ENCODE data around the gene SRGAP2C.
"Not testable (repeated sequence)": the region's sequence is repeated elsewhere in the genome, so short reads cannot be mapped to it uniquely, and the experiment has no call there.

Gene SRGAP2C

DNA sequence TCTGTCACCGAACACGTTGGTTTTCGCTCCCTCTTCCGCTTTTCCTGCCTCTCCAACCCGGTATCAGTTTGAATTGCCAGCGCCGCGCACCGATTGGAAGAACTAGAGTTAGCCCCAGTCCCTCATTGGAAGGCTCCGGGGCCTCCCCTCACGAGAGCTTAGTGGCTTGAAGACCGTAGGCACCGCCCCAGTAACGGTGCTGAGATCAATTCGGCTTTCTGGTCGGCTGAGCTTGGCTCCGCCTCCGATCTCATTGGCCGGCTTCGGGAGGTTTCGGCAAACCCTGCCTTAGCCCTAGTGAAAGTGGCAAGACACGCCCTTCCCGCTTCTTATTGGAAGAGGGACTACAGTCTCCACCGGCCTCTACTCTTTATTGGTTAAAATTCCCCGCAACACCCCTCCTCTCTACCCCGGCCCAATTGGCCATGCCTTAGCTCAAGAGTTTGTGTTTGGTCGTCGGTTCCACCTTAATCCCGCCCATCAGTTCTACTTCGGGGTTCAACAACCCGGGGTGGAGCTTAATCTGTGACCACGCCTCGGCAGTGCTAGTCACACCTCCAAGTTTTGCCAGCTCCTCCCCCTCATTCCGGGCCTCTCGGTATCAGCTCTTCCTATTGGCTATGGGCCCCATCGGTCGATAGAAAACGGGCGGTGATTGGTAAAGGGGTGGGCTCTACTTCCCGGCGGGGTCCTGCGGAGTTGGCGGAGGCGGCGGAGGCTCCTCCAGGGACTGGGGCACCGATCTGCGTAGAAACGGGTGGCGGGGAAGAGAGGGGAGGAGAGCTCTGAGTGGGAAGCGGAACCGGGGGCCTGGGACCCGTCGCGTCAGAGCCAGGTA, at the start of gene SRGAP2C, which contains the start of gene FAM72B:
SRGAP2C (plus strand) TSS at position 686 of the 838 bp plus-strand sequence. CDS start 2,472 bp downstream, outside the sequence.
FAM72B (minus strand) TSS at position 51 of the 838 bp plus-strand sequence. CDS start 851 bp downstream, outside the sequence.
- peak; percentile 95 for DNase-seq

DNA sequence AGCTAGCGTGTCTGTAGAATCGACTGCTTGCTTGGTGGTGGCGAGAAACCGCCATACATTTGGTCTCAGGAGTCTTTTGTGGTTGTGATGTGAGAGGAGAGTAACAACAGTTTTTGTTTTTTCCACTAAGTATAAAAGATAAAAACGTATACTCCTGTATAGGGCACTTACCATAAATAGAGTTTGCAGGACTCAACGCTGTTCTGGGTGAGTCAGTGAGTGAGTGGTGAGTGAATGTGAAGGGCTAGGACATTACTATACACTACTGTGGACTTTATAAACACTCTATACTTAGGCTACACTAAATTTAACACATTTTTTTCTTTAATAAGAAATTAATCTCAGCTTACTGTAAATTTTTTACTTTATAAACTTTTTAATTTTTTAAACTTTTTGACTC, 44.4 kb upstream of the SRGAP2C start:
- not testable (repeated sequence) for DNase-seq

DNA sequence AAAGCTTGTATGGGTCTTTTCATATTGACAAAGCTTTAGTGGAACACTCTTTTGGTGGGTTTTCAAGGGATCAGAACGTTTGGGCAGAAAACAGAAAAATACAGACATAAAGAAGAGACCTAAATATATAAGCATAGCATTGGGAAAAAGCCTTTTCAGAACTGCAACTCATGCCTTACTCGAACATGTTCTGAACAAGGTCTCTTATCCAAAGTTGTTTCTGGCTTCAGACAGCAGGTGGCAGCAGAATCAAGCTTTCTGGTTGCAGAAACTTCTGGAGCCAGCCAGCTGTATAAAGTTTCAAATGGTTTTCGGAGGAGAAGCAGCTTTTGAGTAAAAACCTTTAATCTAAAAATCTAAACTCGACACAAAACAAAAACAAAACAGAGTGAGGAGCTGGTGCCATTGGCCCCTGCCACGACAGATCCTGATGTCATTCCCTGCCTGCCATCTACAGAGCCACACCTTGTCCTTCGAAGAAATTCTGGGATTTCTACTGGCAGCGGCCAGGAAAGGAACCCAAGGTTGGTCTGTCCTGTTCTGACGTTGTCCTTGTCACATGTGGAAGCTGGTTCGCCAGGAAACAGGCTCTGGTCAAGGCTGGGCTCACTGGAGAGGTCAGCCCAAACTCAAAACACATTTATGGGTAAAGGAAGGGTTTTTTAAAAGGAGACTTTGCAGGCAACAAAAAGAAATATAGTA, 36.1 kb upstream of the SRGAP2C start:
- not testable (repeated sequence) for DNase-seq

DNA sequence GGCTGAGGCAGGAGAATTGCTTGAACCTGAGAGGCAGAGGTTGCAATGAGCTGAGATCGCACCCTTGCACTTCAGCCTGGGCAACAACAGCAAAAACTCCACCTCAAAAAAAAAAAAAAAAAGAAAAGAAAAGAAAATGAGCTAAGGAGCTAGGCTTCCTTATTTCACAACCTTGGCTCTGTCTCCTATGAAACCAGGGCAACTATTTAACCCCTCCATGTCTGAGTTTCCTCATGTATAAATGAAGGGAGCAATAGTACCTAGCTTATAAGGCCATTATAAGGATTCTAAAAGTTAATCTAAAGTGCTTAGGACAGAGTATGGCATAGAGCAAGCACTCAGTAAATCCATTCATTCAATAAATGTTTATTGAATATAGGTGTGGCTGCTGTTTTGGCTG, 33.5 kb upstream of the SRGAP2C start:
- not testable (repeated sequence) for DNase-seq

DNA sequence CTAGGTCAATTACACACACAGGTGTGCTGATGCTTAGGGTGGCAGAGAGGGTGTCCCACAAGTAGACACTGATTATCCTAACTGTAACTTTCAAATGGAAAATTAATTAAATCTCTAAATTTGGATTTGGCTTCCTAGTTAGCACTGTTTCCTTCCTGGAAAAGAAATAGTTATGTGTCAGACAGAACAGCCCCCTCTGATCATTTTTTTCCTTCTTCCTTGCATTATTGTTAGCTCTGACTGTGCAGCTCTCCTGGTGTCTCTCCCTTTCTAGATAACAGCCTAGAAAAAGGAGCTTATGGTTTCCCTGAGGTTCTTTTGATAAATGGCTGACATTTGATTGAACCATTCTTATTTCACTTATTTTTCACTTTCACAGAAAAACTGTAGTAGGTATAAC, 32.0 kb upstream of the SRGAP2C start:
- not testable (repeated sequence) for DNase-seq

DNA sequence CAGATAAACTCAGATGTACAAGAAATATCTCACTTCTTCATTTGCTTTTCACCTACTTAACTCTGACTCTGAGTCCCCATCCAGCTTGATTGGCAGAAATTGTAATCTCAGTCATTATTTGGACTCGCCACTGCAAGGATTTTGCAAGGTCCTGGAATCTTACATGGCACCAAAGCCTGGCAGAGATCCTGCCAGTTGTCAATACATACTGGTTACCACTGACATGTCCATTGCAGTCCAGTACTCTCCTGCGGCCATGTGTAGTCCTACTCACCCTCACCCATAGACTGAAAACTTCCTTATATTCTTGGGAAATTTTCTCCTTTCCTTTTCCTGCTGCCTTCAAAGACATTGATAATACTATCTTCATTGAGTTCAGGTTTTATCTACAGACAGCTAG, 30.0 kb upstream of the SRGAP2C start:
- not testable (repeated sequence) for DNase-seq

DNA sequence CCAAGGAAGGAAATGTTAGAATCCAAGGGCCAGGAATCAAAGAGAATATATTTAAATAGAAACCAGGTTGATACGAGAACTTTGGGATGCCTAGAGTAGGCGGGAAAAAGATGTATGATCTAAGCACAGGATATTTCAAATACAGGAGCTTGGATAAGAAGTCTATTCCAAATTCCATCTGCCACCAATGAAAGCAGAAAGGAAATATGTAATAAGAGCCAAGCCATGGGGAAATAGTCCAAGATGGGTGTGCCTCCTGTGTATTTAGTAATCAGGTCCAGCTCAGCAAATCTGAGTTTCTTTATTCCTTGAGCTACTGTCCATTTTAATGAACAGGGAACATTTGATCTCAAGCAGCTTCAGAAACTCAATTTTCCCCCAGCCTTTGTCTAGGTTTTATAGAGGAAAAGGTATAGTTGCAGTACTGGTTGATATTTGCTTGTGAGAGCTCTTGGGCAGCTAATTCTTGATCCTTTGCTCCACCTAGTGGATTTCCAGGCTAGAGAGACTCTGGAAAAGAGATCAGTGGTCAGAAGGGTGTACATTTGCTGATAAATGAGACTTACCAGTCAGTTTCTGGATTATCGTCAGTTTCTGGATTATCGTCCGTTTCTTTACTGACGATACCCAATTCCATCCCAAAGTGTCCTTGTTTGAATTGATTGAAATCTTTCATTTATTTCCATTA, 29.0 kb upstream of the SRGAP2C start:
- DNase-seq = not testable (repeated sequence)

DNA sequence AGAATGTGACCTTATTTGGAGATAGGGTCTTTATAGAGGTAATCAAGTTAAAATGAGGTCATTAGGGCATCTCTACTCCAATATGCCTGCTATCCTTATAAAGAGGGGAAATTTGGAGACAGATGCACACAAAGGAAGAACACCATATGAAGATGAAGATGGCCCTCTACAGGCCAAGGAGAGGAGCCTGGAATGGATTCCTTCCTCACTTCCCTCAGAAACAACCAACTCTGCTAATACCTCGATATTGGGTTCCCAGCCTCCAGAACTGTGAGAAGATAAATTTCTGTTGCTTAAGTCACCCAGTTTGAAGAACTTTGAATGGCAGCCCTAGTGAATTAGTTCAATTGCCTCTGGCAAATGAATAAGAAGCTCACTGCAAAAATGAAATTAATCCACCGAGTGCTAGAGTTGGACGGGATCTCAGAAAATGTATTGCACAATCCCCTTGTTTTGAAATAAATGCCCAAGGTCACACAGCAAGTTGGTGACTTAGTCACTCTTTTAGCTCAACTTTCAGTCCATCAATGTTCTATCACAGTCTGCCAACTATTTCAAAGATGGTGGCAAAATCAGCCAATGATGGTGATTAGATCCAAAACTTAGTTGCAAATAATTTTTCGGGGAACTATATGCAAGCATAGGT, 27.7 kb upstream of the SRGAP2C start:
- DNase-seq = not testable (repeated sequence)

DNA sequence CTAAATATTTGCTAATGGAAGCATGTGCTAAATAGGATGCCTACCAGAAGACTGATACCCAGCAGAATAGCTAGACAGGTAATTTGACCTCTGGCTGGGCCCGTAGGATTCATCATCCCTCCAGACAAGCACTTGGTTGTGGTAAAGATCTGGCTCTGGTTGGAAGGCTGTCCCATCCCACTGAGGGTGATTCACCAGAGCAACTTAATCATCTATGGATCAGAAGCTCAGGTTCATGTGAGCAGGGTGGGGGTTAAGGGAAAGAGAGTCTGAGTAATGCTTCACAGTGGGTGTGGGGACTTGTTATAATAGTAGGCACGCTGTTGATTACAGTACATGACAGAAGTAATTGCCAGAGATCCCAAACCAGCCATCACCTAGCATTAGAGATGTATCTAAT, 27.2 kb upstream of the SRGAP2C start:
- DNase-seq = not testable (repeated sequence)

DNA sequence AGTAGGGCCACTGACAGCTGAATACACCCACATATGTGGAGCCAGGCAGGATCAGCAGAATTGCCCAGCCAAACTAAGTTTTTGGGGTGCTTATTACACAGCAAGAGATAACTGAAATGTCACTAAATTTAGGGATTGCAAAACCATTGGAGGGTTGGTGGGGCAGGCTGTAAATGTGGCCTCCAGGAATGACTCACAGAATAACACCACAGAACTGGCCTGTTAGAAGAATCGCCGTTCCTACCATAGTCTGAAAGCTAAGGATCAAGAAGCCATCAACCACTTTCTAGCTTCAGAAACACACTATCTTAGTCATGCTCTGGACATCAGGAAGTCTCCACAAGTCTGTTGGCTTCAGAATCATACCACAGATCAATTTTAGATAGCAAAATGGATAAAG, 24.7 kb upstream of the SRGAP2C start:
- not testable (repeated sequence) for DNase-seq

DNA sequence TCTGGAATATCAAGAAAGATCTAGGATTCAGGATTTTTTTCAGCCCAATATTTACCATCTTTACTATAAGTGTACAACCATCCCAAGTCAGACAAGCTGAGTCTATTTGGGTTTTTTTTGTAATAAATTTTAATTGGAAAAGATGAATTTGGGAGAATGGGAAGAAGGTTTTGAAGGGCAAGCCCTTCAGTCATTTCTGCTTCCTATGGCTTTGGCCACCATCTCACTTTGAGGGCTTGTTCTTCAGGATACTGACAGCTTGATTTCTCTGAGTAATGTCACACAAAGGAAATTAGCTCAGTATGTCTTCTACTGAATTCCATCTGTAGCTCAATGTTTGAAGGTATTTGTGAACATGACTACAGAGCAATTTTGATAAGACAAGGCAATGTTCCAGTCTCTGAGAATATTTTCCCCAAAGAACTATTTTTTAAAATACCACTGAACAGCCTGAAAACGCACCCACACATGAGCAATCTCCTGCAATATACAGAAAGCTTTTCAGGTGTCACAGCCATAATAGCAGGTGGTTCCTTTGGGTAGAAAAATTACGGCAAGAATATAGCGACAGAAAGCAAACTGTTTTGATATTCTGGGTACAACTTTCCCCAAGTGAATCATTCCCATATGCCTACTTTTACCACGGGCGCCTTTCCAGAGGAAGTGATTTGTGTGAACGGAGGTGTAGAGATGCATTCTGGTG, 23.4 kb upstream of the SRGAP2C start:
- DNase-seq = not testable (repeated sequence)

DNA sequence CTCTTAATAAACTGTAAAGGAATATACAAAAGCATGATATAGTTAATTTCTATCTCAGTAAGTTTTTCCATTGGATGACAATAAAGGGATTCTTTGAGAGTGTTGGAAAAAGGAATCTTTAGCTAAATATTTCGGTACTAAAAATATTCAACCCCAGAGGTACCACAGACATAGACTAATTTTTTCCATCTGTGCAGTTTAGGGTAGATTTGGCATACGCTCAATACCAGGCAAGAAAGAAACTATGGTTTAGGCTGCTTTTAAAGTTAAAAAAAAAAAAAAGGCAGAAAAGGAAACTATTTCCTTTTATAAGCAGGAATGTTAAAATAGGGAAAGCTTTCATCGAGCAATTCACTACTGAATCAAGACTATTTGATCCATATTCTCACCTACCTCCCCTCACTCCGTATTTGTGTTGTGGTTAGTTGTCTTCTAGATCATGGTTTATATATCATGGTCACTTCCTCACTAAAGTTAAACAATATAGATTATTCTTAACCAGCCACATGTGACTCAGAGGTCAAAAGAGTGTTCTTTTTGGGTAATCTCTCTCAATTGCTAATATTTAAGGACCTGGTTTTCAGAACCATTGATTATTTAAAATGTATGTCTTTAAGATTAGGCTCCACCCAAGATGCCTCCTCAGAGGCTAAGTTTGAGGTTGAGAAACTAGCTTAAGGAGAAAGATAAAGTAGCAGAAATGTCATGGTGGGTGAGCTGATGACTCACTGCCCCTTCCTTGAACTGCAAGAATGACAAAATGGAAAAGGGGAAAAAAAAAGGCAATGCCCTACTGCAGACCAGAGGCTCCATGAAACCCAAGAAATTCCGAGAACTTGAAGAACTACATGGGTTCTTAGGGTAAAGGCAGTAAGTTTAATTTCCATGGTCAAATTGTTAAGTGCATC, 20.7 kb upstream of the SRGAP2C start:
- DNase-seq = not testable (repeated sequence)

DNA sequence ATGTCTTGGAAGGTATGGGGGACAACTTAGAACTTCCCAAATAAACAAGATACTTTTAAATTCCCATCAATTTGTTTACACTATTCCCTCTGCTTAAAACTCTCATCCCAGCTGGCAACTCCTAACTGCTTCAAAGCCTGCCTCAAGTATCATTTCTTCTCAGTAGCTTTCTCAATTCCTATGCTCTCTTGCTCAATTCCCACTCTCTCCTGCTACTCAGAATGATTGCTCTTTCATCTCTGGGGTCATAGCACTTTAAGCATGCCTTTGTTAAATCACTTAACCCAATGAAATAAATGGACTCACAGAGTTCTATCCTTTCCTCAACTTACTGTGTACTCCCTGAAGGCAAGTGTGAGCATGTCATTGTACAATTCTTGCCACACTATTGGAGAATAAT, 19.5 kb upstream of the SRGAP2C start:
- DNase-seq = not testable (repeated sequence)

DNA sequence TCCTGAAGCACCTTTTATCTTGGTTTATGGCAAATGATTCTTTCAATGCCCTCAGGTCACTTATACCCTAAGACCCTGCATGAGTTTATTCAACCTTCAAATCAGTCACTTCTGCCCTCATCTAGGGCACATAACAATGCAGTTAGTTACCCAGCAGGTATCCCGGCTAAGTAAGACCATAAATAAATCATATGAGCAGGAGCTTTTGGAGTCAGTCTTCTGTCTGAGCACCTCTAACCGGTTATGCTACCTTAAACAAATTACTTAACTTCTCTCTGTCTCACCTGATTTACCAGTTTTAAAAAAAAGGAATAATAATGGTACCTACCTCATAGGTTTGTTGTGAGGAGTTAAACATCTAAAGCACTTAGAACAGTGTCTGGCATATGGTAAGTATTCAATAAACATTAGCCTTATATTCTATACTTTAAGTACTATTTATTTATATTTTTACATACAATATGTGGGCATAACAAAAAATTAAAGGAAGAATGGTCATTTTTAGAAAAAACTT, 17.5 kb upstream of the SRGAP2C start:
- DNase-seq = not testable (repeated sequence)

DNA sequence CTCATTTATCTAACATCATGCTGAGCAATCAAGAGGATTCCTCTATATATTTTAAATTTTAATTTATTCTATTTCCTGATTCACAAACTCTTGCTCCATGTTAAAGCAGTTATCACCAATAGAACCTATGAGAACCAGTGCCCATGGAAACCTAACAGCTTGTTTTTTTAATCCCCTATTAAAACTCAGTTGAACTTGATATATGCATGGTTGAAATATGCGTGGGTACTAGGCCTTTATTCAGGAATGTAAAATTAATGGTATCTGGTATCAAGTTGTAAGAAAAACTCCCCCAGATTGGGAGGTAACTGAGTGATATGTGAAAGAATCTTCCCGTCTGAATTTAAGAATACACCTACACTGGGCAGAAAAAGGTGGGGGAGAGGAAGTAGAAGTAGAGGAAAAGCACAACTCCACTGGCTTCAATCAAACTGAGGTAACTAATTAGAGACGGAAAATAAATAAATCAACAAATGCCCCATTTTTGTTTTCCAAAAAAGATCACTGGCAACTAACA, 16.6 kb upstream of the SRGAP2C start:
- DNase-seq = not testable (repeated sequence)

DNA sequence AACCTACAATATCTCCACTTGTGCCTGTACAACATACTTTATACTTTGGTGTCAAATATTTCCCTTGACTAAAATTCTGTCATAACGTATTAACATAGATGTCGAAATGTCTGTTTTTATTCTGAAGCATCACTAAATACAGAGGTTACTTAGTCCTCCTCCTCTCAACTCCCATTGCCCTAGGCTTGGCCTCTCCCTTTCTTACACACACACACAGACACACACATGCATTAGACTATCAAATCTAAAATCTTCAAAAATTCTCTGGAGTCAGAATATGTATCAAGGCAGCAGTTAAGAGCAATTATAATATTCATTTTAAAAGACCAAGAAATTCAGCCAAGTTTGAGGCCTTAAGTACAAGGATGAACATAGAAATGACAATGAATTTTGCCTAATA, 8.1 kb upstream of the SRGAP2C start:
- DNase-seq = not testable (repeated sequence)

DNA sequence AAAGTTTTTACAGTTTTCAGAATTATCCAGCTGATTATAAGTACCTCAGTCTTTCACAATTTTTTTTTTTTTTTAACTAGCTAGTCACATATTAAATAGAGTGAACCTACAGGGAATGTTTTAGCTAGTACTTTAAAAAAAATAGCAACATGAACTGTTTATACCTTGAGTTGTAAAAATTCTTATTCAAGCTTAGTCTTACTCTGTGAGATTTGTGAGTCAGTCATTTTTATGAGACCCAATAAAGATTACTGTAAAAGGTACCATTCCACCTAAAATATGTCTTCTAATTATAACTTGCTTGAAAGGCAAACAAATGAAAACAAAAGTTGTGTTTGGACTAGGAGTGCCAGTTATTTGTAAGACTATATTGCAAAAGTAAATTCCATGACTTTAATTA, 6.6 kb upstream of the SRGAP2C start:
- DNase-seq = not testable (repeated sequence)

DNA sequence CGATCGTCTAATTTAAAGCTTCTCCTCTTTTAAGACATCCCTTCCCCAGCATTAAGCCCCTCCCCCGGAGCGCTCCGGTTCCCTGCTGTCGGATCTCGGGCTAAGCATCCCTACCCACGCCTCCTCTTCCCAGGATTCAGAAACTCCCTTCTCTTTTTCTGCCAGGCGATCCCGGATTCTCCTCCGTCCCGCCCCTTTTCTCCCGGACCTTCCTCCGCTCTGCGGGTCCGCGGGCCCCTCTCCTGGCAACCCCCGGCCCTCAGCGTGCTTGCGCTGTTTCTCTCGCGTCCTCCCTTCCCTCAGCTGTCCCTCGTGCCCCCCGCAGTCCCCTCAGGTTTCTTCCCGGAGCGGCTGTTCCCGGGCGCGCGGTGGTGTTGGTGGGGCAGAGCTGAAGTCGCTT, 908 bp upstream of the SRGAP2C start:
- DNase-seq = not testable (repeated sequence)

DNA sequence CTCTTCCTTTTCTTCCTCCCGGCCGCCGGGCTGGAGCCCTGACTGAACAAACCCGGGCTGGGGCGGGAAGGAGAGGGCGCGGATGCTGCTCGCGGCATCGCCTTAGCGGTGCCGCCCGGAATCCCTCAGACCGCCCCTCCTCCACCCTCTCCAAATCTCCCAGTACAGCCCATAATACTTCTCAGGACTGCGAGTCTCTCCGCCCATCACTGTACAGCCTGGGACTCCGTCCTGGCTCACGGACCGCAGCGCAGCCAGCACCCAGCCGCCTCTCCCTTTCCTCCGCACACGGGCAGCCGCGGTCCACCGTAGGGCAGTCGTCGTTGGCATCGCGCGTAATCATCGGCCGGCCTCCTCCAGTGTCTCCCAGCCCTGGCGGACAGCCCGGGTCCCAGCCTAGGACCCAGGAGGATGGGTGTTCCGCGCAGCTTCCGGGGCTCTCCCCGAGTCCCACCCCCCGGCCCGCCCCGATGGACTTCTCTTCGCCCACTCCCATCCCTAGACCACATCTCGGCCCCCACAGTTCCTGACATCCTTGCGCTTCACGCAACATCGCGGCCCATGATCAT, 449 bp downstream of the SRGAP2C start:
- not testable (repeated sequence) for DNase-seq

DNA sequence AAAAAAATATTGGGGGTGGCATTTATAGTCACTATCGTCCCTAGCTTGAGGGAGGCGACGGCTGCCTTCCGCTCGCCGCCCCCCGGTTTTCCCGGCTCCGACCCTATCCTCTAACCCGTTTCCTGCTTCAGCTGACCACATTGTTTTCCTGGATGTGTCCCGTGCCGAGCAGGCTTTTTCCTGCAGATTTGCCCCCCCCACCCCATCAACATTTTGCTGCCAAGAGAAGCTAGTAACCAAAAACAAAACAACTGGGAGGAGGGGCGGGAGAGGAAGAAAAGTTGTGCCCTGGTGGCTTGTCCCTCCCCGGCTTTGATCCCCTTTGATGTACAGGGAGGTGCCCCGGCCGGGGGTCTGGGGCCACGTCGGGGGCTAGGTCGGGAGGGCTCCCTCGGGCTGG, 1.4 kb downstream of the SRGAP2C start:
- DNase-seq = not testable (repeated sequence)
